ENCODE measurements around the gene CRABP1. TPM values are rescaled to one million over a fixed set of nuclear protein-coding genes. Genes with fewer than 3 reads are reported as not detected.

The CRABP1 gene
- 100 to 1,000 TPM in 2 of 4 donors, 10 to 100 TPM in 2; 19.6 to 211 (median 105) TPM for total RNA-seq

DNA sequence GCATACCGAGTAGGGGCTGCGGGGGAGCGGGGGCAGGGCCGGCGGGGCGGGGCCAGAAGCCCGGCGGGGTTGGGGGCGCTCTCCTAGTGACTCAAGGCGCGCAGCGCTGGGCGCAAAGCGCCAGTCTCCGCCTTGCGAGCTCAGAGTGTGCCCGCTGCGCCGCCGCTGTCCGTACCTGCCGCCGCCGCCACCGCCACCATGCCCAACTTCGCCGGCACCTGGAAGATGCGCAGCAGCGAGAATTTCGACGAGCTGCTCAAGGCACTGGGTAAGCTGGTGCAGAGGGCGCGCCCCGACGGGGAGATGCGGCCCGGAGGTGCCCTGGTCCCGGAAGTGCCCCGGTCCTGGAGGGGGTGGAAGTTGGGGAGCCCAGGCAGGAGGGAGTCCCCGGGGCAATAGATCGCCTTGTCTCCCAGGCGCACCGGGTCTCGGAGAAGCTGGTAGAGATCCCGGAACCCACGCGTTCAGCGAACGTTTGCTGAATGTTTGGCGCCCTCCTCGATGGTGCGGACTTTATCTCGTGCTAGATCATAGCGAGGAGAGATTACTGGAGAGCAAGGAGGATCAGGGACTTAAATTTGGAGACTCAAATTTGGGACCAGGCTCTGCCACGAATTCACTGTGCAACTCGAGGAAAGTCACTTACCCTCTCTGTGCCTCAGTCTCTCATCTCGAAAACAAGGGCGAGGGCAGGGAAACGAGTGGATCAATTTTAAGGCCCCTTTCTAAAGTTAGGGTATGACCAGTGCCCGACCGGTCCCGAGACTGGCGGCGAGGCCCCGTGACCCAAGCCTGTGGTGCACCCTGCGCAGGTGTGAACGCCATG is at the start of gene CRABP1:
Gene CRABP1, plus strand, starts transcription at position 123 of the 826 bp plus-strand sequence. Its CDS starts 76 bp downstream, at position 199.
- TF ChIP-seq, protein P1, sequence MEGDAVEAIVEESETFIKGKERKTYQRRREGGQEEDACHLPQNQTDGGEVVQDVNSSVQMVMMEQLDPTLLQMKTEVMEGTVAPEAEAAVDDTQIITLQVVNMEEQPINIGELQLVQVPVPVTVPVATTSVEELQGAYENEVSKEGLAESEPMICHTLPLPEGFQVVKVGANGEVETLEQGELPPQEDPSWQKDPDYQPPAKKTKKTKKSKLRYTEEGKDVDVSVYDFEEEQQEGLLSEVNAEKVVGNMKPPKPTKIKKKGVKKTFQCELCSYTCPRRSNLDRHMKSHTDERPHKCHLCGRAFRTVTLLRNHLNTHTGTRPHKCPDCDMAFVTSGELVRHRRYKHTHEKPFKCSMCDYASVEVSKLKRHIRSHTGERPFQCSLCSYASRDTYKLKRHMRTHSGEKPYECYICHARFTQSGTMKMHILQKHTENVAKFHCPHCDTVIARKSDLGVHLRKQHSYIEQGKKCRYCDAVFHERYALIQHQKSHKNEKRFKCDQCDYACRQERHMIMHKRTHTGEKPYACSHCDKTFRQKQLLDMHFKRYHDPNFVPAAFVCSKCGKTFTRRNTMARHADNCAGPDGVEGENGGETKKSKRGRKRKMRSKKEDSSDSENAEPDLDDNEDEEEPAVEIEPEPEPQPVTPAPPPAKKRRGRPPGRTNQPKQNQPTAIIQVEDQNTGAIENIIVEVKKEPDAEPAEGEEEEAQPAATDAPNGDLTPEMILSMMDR (IDR thresholded peaks at IDR 0.05), result no peak
- peak in 1 of 2 donors; percentile 79 for TF ChIP-seq POLR2A (IDR thresholded peaks at IDR 0.05)
- Histone ChIP-seq H3K36me3 (no peaks in the 10 kb centered on the region), H3K27me3 (no peaks in the 10 kb centered on the region), H3K4me3 (replicated peaks in 1 of 3) (peak within 1 kb of the TSS; percentile 14 to 44 (median 37)), H3K4me1 (peaks cover 17 to 23% of the 10 kb centered on the region in 2 donors), H3K9me3 (no peaks in the 10 kb centered on the region), H3K27ac (peak within 1 kb of the TSS; percentile 78 to 97 (median 88))
- 3 to 5% methylated on average over 27 to 32 of the region's 67 CpGs for WGBS, 2 donors
- intact Hi-C loops (cut with DNase I), result no loop called here
- peak; percentile 30 to 57 for DNase-seq

DNA sequence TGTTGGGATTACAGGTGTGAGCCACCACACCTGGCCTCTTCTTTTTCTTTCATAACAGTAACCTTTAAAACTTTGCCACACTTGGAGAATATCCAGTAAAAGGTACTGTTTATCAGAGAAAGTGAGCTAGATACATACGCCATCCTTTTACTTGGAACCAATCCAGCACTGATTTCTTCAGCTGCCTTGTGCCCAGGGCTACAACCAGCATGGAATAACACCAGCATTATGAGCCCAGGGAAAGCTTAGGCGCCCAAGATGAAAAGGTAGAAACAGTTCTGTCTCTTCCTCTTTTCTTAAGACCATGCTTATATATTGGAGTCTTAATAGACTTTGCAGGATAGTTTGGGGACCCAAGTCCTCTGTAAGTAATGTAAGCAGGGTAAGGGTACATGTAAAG is 49.1 kb upstream of the CRABP1 start:
- Histone ChIP-seq H3K4me3 (replicated peaks in 1 of 3) (no peak overlapping the region), H3K4me1 (no peaks in the 10 kb centered on the region), H3K9me3 (no peaks in the 10 kb centered on the region), H3K27ac (no peak overlapping the region), H3K36me3 (peaks cover 3 to 28% of the 10 kb centered on the region in 2 donors), H3K27me3 (no peaks in the 10 kb centered on the region)
- intact Hi-C loops (cut with DNase I), result no loop called here
- DNase-seq, result no peak
- no peak for TF ChIP-seq POLR2A (IDR thresholded peaks at IDR 0.05)
- TF ChIP-seq, protein P1 (IDR thresholded peaks at IDR 0.05), result no peak
- 71 to 90% methylated on average over 2 of the region's 2 CpGs for WGBS, 2 donors

DNA sequence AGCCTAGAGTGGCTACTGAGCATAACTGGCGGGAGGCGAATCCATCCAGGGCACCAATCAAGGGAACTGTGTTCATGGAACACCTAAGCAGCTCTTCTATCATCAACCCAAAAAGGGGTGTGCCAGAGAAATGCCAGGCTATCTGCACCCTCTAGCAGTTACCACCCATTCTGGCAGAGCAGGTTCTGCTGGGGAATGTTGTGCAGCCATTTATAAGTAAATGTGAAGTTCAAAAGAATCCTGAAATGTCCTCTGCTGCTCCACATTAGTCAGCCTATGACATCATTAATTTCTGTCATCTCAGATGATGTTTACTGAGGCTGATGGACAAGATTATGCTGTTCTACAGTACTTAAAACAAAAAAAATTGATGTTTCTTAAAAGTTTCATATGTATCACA is 48.5 kb upstream of the CRABP1 start:
- peaks cover 3 to 25% of the 10 kb centered on the region in 2 donors for H3K36me3 ChIP-seq
- H3K27ac ChIP-seq, result no peak overlapping the region
- H3K4me3 ChIP-seq (replicated peaks in 1 of 3), result no peak overlapping the region
- DNase-seq, result no peak
- H3K9me3 ChIP-seq, result no peaks in the 10 kb centered on the region
- TF ChIP-seq, protein P1 (IDR thresholded peaks at IDR 0.05), result no peak
- no peak for TF ChIP-seq POLR2A (IDR thresholded peaks at IDR 0.05)
- no peaks in the 10 kb centered on the region for H3K4me1 ChIP-seq
- 96% methylated on average over 2 of the region's 2 CpGs for WGBS, 2 donors
- H3K27me3 ChIP-seq, result no peaks in the 10 kb centered on the region
- intact Hi-C loops (cut with DNase I), result no loop called here

DNA sequence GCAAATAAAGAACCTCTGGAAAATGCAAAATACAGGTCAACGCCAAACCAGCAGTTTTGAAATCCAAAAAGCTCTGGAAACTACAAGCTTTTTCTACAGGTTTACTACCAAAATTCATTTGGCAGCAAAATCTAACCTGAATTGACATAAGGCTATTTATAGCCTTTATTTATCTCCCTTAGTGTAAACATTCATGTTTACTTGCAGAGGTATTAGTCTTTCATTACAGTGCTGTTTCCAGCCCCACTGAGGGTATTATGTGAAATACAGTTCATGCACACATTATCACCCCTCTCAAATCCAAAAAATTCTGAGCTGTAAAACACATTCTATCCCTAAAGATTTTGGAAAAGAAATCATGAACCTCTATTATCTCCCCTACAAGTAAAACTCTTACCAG is 47.9 kb upstream of the CRABP1 start:
- H3K4me1 ChIP-seq, result no peaks in the 10 kb centered on the region
- DNase-seq, result no peak
- H3K9me3 ChIP-seq, result no peaks in the 10 kb centered on the region
- intact Hi-C loops (cut with DNase I), result no loop called here
- no peak overlapping the region for H3K27ac ChIP-seq
- no peak overlapping the region for H3K4me3 ChIP-seq (replicated peaks in 1 of 3)
- no peak for TF ChIP-seq POLR2A (IDR thresholded peaks at IDR 0.05)
- TF ChIP-seq, protein P1 (IDR thresholded peaks at IDR 0.05), result no peak
- 97 to 100% methylated on average over 1 of the region's 1 CpG for WGBS, 2 donors
- H3K27me3 ChIP-seq, result no peaks in the 10 kb centered on the region
- peaks cover 3 to 25% of the 10 kb centered on the region in 2 donors for H3K36me3 ChIP-seq

Data from thyroid gland (tissue), 4 donors.